GM19239 (cell line): ENCODE measurements around the gene MRPL20.
A peak's percentile ranks its signal among the peaks of the same experiment; 100 is the strongest.
"Not testable (repeated sequence)": the region's sequence is repeated elsewhere in the genome, so short reads cannot be mapped to it uniquely, and the experiment has no call there.

Source experiments
- DNase-seq: peaks from one replicate; pipeline ENCODE4 v3.0.0; 2011; ENCODE audit warnings: low spot score; ENCODE audit not compliant: insufficient read length
- FAIRE-seq: peaks from 2 replicates; lab custom pipeline; 2011; peaks lifted over from hg19 to GRCh38; lab: Jason Lieb, UNC

MRPL20 gene

DNA sequence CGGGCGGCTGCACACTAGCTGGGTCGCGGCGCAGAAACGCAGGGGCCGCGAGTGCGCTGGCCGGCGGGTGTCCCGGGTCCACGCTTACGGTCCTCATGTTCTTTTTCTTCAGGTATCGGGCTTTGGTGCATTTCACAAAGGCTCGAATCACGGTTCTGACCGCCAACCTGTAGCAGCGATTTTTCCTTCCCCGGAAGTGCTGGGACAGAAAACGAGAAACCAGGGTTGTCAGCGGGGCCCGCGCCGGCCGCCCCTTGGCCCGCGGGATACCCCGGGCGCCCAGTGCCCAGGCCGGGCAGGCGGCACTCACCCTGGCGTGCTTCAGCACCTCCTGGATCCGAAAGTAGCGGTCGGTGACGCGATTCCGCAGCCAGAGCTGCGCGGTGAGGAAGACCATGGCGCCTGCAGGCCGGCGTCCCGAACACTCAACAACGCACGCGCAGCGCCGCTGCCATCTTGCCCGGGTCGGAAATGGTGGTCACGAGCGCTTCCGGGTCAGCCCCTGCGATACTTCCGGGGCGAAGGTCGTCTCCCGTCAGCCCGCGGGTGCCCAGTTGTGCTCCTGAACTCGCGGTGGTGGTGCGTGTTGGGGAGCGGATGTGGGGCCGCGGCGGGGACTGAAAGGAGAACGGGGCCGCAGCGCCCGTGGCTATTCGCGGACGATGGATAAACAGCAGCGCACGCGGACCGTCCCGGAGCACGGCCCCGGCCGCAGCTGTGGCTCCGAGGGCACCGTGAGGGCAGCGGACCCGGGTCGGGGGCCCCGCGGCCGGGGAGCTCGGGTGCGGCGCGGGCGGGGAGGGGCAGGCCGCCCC is at the start of gene MRPL20:
MRPL20 (minus strand) TSS at position 473 of the 815 bp plus-strand sequence; CDS start at position 397, 76 bp downstream.
- peak; percentile 98 for DNase-seq
- FAIRE-seq, result peak; percentile 94

DNA sequence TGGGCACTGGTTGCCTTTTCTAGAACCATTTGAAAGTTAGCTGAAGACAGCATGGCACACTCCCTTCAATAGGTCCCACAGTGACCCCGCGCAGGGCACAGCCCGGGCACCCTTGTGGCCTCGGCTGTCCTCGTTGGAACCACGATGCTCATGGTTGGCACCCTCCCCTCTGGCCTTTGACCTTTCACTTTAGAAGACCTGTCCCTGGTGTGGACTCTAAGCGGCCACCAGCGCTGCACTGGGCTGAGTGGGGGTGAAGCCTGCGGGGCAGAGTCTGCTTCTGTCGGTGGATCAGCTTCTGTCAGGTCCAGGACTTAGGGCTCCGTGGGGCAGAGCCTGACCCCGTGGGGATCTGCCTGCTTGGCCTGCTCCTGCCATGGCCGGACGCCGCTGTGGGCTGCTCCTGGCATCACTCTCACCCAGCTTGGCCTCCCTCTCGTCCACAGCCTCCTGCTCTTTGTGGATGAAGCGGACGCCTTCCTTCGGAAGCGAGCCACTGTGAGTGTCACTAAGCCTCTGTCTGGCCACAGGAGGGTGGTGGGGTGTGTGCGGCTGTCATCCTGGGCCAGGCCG is 49.7 kb upstream of the MRPL20 start:
- FAIRE-seq, DNase-seq: not testable (repeated sequence)

DNA sequence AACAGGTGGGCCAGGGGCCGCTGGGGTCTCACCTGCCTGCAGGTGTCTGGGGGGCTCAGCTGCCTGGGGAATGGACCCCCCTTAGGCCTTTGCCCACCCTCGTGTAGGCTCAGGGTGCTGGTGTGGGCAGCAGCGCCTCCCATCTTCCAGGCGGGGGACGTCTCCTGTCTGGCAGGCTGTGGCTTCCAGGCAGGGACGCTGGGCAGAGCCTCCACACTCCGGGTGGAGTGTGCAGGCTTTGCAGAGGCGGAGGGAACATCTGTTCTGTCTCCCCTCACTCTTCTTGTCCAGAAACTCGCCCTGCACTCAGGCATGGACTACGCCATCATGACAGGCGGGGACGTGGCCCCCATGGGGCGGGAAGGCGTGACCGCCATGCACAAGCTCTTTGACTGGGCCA is 48.8 kb upstream of the MRPL20 start:
- not testable (repeated sequence) for DNase-seq, FAIRE-seq

DNA sequence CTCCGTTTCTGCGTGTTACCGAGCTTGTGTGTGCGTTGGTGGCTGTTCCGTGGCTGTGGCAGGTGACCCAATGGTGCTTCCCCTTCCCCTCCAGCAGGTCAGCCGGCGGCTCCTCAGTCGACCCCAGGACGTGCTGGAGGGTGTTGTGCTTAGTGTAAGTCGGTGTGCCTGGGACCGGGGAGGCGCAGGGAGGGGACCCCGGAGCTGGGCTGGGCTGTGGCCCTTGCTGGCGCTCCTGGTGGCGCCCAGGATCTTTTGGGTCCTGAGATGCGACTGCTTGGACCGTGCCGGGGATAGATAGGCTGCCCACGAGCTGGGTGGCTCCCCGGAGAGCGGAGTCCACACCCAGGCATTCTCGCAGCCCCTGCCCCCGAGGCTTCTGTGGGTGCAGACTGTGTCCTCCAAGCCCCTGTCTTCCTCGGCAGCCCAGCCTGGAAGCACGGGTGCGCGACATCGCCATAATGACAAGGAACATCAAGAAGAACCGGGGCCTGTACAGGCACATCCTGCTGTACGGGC is 48.3 kb upstream of the MRPL20 start:
- DNase-seq, result no peak
- no peak for FAIRE-seq

DNA sequence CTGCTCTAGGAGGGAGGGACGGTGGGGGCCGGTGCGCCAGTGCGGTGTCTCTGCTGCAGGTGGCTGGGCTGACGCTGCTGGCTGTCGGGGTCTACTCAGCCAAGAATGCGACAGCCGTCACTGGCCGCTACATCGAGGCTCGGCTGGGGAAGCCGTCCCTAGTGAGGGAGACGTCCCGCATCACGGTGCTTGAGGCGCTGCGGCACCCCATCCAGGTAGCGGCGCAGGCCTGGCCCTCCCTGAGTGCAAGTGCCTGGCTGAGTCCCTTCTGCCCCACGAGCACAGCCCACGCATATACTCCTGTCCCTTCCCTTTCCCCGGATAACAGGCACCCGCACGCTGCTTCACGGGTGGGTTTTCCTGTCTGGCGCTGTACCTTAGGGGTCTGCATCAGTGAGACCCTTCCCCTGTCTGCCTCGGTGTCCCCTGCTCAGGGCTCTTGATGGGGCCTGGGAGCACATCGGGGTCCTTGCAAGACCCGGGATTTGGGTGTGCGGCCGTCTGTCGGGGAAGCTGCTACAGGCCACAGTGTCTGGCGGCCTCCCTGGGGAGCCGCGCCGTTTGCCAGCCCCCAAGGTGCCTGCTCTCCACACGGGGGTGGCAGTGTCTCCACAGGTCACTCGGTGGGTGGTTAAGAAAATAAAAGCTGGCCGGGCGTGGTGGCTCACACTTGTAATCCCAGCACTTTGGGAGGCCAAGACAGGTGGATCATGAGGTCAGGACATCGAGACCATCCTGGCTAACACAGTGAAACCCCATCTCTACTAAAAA is 47.4 kb upstream of the MRPL20 start:
- DNase-seq, FAIRE-seq: not testable (repeated sequence)

DNA sequence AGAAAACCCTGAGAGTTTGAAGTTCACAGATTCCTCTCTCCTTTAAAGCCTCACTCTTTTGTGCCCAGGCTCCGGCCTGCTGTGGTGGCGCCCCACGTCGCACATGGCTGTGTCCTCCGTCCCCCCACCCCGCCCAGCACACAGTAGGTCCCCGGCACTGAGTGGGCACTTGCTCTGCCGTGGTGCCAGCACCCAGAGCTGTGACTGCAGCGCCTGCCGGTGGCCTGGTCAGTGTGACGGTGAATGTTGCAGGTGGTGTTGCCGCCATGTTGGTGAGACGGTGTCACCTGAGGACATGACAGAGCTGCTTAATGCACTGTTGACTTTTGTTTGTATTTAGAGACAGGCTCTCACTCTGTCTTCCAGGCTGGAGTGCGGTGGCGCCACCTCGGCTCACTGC is 45.8 kb upstream of the MRPL20 start:
- FAIRE-seq (no peak), DNase-seq (no peak)

DNA sequence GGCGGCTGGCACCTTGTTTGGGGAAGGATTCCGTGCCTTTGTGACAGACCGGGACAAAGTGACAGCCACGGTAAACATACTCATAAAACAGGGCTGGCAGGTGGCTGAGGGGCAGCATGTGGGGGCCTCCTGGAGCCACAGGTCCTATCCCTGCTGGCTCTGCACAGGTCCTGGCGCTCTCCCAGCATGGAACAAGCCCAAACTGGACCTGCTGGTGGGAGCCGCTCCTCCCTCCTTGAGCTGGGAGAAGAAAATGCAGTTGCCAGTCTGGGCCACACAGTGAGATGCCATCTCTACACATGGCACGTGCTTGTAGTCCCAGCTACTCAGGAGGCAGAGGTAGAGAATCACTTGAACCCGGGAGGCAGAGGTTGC is 45.3 kb upstream of the MRPL20 start:
- not testable (repeated sequence) for DNase-seq, FAIRE-seq

DNA sequence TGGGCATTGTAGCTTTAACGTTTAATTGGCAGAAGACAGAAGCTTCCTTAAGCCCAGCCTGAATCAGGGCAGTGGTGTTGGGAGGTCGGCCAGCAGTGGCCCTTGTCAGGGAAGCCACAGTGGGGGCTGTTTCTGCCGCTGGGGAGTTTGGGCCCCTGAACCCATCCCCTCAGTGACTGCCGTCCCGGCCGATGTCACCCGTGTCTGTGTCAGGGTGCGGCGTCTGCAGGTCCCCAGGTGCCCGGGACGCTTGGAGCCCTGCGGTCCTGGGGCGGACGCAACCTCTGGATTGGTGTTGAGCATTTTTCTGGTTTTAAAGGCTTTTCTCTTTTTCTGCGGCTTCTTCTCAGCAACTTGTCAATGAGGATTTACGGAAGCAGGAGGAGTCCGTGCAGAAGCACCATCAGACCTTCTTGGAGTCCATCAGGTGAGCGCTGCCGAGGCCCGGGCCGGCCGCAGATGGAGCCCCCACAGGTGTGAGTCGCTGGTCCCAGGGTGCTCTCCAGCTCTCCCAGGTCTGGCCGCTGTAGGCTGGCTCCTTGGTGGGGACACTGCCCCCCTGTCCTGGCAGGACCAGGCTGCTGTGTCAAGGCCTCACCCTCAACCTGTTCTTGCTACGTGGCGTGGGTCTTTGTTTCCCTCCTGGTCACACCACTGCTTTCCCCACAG is 44.7 kb upstream of the MRPL20 start:
- FAIRE-seq (no peak), DNase-seq (peak; percentile 4)

DNA sequence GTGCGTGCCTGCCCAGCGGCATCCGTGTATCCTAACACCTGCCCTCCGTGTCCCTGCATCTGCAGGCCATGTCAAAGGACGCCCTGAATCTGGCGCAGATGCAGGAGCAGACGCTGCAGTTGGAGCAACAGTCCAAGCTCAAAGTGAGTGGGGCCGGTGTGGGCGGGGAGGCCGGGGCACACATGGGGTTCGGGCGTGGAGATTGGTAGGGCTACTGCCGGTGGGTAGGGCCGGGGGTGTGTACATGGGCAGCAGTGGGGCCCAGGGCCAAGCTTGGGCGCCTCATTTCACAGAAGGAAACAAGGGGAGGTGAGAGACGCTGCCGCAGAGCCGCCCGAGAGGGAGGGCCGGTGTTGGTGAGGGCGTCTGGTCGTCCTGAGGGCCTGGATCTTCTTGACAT is 43.5 kb upstream of the MRPL20 start:
- not testable (repeated sequence) for FAIRE-seq, DNase-seq

DNA sequence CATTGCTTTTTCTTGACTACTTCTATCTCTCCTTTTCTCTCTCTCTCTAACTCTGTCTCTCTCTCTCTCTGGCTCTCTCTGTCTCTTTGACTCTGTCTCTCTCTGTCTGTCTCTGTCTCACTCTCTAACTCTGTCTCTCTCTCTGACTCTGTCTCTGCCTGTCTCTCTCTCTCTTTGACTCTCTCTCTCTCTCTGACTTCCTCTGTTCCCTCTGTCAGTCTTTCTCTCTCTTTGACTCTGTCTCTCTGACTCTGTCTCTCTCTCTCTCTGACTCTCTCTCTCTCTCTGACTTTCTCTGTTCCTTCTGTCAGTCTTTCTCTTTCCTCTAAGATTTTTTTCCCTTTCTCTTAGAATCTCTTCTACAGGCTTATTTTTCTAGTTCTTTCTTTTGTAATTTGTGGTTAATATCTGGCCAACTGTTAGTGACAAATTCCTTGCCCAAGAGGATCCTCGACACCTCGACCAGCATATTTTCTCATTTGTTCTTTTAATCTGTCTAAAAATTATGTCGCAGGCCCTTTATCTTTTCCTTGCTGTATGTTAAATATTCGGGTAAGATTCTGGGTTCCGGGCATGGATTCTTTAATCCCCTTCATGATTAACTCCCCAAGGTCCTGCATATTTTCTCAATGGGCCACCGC is 42.1 kb upstream of the MRPL20 start, which contains the start of gene ATAD3C:
ATAD3C (plus strand) TSS at position 591 of the 641 bp plus-strand sequence. CDS start 995 bp downstream, outside the sequence.
- no peak for FAIRE-seq

DNA sequence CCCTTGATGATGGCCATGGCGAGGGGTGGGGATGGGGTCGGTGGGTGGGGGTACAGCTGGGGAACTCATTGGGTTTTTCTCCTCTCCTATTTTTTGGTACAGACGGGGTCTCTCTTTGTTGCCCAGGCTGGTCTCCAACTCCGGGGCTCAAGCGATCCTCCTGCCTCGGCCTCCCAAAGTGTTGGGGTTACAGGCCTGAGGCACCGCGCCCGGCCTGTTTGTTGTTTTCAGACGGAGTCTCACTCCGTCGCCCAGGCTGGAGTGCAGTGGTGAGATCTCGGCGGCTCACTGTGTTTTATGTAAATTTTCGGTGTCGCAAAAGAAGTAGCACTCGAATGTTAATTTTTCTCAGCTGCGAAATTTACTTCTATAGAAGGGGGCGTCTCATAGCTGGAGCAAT is 39.5 kb upstream of the MRPL20 start:
- FAIRE-seq, DNase-seq: not testable (repeated sequence)

More for the DNA sequence above, 42.1 kb upstream of the MRPL20 start, which contains the start of gene ATAD3C:
- no peak for DNase-seq

DNA sequence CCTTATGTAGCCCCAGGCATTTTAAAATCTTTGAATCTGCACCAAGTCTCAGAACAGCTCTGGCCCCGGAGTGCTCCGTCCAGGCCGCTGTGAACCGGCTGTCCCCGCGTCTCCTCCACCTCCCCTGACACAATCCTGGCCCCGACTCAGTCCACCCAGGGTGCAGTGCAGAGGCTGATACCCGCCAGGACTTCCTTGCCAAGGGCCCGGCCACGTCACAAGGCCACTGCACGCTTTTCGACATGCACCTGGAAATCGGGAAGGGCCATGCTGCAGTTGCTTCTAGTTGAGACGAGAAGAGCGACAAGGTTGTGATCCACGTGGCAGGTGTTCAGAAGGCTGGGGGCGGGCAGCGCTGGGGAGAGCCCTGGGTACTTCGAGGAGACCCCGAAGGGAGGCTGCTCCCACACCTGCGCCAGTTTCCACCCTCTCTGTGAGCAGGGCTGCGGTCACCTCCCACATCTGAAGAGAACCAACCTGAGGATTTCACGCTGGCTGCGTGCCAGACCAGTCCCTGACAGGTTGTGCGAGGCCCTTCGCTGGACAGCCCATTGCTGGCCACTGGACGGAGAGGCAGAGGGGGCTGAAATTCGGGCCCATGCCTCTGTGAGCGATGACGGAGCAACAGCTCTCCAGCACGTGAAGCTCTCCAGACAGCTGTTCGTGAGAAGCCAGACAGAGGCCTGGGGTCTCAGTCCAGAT is 35.1 kb upstream of the MRPL20 start:
- FAIRE-seq (no peak), DNase-seq (no peak)

DNA sequence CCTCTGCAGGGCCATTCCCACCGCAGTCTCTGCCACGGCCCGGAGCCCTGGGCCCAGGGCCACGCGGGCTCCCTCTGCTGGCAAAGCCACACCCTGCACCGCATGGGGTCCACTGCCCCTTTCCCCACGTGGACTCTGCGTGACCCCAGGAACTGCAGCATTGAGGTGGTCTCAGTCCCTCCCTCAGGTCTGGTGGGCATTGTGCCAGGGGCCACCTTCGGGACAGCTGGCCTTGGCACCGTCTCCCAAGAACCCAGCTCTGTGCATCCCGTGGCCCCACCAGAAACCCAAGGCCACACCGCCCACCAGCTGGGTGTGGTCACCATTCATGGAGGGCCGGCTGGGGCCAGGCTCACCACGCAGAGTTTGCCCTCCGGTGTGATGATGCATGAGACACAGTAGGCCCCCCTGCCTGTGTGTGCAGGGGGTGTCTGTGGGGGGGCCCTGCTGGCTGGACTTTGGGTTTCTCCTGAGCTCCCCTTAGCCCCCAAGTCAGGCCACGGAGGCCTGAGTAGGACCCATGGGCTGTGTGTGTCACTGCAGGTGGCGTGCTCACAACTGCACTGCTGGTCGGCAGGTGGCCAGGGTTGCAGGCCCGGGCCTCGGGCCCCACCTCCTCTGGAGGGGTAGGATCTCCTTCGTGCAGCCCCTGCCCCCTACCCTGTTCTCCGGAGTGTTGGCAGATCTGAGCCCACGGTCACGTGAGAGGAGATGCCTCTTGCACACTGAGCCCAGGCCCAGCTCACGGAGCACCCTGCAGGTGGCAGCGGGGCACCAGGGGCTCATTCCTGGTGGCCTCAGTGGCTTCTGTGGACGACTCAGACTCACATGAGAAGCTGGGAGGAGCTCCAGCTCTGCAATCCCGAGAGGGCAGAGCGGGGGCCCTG is 34.2 kb upstream of the MRPL20 start:
- peak; percentile 93 for DNase-seq

DNA sequence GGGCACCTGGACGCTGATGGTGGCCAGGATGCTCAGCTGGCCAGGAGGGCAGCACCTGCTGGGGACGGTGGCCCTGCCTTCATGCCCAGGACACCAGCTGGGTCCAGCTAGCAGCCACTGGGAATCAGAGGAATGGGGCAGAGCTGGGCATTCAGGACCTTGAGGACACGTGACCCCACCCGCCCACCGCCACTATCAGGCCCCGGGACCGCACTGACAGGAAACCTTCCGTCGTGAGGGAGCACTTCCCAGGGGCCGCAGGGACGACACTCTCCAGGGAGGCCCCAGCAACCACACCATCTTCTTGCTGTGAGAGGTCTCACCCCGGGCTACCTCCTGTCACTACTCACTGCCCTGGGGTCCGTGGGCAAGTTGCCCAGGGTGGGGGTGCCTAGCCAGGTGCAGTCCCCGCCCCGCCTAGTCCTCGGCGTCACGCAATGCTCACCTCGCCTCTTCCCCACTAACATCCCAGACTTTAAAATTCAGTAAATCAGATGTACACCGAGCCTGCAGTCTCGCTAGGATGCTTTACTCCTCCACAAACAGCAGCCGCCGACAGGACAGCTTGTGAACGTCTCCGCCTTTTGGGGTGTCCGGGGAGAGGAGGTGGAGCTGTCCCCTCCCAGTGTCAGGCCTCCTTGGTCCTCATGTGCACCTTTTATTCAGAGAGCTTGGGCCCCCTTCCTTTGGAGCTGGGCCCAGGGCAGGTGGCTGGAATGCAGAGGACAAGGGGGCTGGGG is 33.3 kb upstream of the MRPL20 start:
- no peak for FAIRE-seq
- peak; percentile 26 for DNase-seq

More for the DNA sequence above, 34.2 kb upstream of the MRPL20 start:
- no peak for FAIRE-seq

DNA sequence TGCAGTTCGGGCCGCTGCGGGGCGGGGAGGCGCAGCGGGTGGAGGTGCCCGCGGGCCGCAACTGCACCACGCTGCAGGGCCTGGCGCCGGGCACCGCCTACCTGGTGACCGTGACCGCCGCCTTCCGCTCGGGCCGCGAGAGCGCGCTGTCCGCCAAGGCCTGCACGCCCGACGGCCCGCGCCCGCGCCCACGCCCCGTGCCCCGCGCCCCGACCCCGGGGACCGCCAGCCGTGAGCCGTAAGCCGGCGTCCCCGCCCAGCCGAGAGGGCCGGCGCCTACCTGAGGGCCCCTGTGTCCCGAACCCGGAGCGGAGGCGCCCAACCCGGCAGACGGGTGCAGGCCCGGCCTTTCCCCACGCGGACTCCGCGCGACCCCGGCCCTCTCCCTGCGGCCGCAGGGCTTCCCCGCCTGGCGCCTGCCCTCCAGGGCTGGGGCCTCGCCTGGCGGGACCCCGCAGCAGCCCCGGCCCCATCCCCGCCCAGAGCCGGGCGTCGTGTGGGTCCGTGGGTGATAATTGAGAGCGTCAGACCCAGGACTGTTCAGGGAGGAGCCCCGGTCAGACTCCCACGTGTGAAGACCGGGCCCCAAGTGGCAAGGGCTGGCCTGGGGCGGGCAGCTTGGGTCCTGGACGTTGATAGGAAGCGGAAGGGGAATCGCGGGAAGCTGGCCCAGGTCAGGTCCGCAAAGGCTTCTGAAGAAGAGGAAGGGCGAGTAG is 32.6 kb upstream of the MRPL20 start:
- FAIRE-seq (no peak), DNase-seq (no peak)

DNA sequence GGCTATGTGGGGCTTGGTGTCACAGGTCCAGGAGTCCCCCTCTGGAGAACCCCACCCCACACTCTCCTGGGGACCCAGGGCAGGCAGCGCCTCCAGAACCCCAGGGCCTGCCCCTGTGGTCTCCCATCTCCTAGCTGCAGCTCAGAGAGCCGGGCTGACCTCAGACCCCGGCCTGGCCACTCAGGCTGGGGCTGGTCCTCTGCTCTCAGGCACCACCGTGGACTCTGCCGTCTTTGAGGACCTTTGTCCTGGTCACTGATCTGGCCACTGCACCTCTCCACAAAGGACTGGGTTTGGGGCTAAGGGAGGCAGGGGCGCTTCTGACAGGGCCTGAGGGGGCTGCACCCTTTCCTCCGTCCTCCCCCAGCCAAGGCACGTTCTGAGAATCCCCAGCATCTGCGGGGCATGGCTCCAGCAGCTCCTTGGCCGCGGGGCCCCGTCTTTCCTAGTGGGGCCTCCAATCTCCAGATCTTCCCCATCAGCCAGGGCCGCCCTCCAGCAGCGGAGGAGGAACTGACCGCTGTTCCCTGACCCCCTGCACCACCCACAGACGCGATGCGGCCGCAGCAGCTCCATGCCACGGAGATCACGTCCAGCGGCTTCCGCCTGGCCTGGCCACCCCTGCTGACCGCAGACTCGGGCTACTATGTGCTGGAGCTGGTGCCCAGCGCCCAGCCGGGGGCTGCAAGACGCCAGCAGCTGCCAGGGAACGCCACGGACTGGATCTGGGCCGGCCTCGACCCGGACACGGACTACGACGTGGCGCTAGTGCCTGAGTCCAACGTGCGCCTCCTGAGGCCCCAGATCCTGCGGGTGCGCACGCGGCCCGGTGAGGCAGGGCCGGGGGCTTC is 31.7 kb upstream of the MRPL20 start:
- FAIRE-seq, result no peak
- DNase-seq, result no peak
